HCT116 (cell line): Measurements from ENCODE around the gene TMEM169. TPM values are rescaled to one million over a fixed set of nuclear protein-coding genes. Genes with fewer than 3 reads are reported as not detected.

Experiments
- ATAC-seq: fragments of 200-7000 bp; cut with Tn5 transposase; 2 replicates; pipeline ENCODE4 v1.9.1; 2020; ENCODE audit warnings: mild to moderate bottlenecking, moderate library complexity
- BruUV-seq: library from RNA; stranded (reverse); fragments of 400-500 nt; replicated peaks from 2 replicates; lab custom pipeline; 2021; lab: Mats Ljungman, UMichigan
- CTCF ChIA-PET: fragments of 300-600 bp; sonication (Branson Sonifier 250); formaldehyde crosslinking; loops from one replicate; lab custom pipeline; 2021; ENCODE audit warnings: antibody characterized with exemption; lab: Charles Lee
- POLR2A ChIA-PET: fragments of 300-600, 350-600 bp; sonication (Branson Sonifier 250); formaldehyde crosslinking; loops from one replicate; lab custom pipeline; 2021; ENCODE audit warnings: antibody characterized with exemption; lab: Charles Lee
- RAD21 ChIA-PET, 2 experiments: fragments of 300-600 bp; sonication (Branson Sonifier 250); formaldehyde crosslinking; loops; one replicate each; lab custom pipeline; 2023; ENCODE audit warnings: low total read pairs in 2 of 2; ENCODE audit not compliant: uncharacterized antibody in 2 of 2, unreplicated experiment in 2 of 2, low non-redundant PET in 1 of 2; lab: Charles Lee
- DNase-seq: peaks from one replicate; pipeline ENCODE4 v3.0.0-alpha.2; 2010; ENCODE audit warnings: low read depth, low spot score
- H2AFZ ChIP-seq: fragments of 200-600 bp; shearing (Covaris generic), sonication (generic); 2 replicates; pipeline ENCODE4 v1.6.1; 2017; ENCODE audit warnings: low read depth, mixed run types, mixed read lengths, antibody characterized with exemption, low read length; ENCODE audit not compliant: poor library complexity, severe bottlenecking
- H3K27ac ChIP-seq: 2 replicates; pipeline ENCODE4 v1.5.1; 2012; ENCODE audit warnings: low read depth, low read length
- H3K27me3 ChIP-seq: fragments of 200-600 bp; sonication (generic); 2 replicates; pipeline ENCODE4 v1.6.1; 2016; ENCODE audit warnings: mixed run types, low read length, mixed read lengths; ENCODE audit not compliant: insufficient read depth
- H3K36me3 ChIP-seq, 2 experiments: fragments of 200-500 bp in 1 of 2; fragments of 200-600 bp in 1 of 2; sonication (Bioruptor generic) in 1 of 2; sonication (generic) in 1 of 2; 2 replicates each; pipeline versions ENCODE4 v1.5.1 to v1.6.1; 2014 to 2016; ENCODE audit warnings: low read length in 2 of 2, inconsistent platforms in 1 of 2, mixed read lengths in 1 of 2, mixed run types in 1 of 2; ENCODE audit not compliant: insufficient read depth in 2 of 2, control insufficient read depth in 1 of 2
- H3K4me1 ChIP-seq, 2 experiments: fragments of 200-600 bp in 1 of 2; sonication (generic) in 1 of 2; 2 replicates each; pipeline versions ENCODE4 v1.5.1 to v1.6.1; 2012 to 2017; ENCODE audit warnings: low read length in 2 of 2, inconsistent platforms in 1 of 2, mild to moderate bottlenecking in 1 of 2, mixed read lengths in 1 of 2, mixed run types in 1 of 2, moderate library complexity in 1 of 2; ENCODE audit not compliant: insufficient read depth in 2 of 2, control insufficient read depth in 1 of 2
- H3K4me2 ChIP-seq: fragments of 200-600 bp; sonication (generic); 2 replicates; pipeline ENCODE4 v1.6.1; 2017; ENCODE audit warnings: mixed run types, low read length, mixed read lengths
- H3K4me3 ChIP-seq, 2 experiments: fragments of 200-600 bp in 1 of 2; sonication (generic) in 1 of 2; replicated peaks in 1 of 2; 2 replicates each; pipeline ENCODE4 v1.5.1; 2011 to 2016; ENCODE audit warnings: low read length in 2 of 2, control low read depth in 1 of 2, low read depth in 1 of 2, mild to moderate bottlenecking in 1 of 2, mixed read lengths in 1 of 2, mixed run types in 1 of 2
- H3K79me2 ChIP-seq: fragments of 200-600 bp; sonication (generic); 2 replicates; pipeline ENCODE4 v1.6.1; 2017; ENCODE audit warnings: mild to moderate bottlenecking, mixed run types, low read length, moderate library complexity, mixed read lengths; ENCODE audit not compliant: insufficient read depth
- H3K9ac ChIP-seq: fragments of 200-600 bp; sonication (generic); 2 replicates; pipeline ENCODE4 v1.6.1; 2016; ENCODE audit warnings: low read length, mixed read lengths
- H3K9me2 ChIP-seq: fragments of 200-600 bp; sonication (generic), shearing (Covaris generic); 2 replicates; pipeline ENCODE4 v1.6.1; 2017; ENCODE audit warnings: mixed run types, mild to moderate bottlenecking, moderate library complexity; ENCODE audit not compliant: insufficient read depth
- H3K9me3 ChIP-seq, 2 experiments: fragments of 200-500 bp in 1 of 2; fragments of 200-600 bp in 1 of 2; sonication (Bioruptor generic) in 1 of 2; sonication (generic) in 1 of 2; 2 replicates each; pipeline ENCODE4 v1.6.1; 2014 to 2017; ENCODE audit warnings: low read length in 2 of 2, mixed read lengths in 2 of 2, inconsistent platforms in 1 of 2, low read depth in 1 of 2, mild to moderate bottlenecking in 1 of 2, mixed run types in 1 of 2, moderate library complexity in 1 of 2; ENCODE audit not compliant: control insufficient read depth in 1 of 2, insufficient read depth in 1 of 2
- H4K20me1 ChIP-seq: fragments of 200-600 bp; sonication (generic), shearing (Covaris generic); 2 replicates; pipeline ENCODE4 v1.6.1; 2017; ENCODE audit warnings: mixed run types, mild to moderate bottlenecking, moderate library complexity; ENCODE audit not compliant: insufficient read depth
- CBX3 ChIP-seq: IDR thresholded peaks from 2 replicates; pipeline ENCODE4 v1.6.1; 2012; ENCODE audit warnings: low read depth
- FOSL1 ChIP-seq: IDR thresholded peaks from 2 replicates; pipeline ENCODE4 v1.6.1; 2012; ENCODE audit warnings: low read depth
- JUND ChIP-seq: IDR thresholded peaks from 2 replicates; pipeline ENCODE4 v1.6.1; 2012
- POLR2A ChIP-seq: IDR thresholded peaks from 2 replicates; pipeline ENCODE4 v1.7.0; 2011; ENCODE audit warnings: borderline replicate concordance; ENCODE audit not compliant: insufficient read depth, insufficient read length; ENCODE audit errors: extremely low read depth
- POLR2AphosphoS5 ChIP-seq: IDR thresholded peaks from 2 replicates; pipeline ENCODE4 v1.6.1; 2011; ENCODE audit warnings: mild to moderate bottlenecking, low read depth, low read length, moderate library complexity
- RAD21 ChIP-seq: IDR thresholded peaks from 2 replicates; pipeline ENCODE4 v1.6.1; 2012; ENCODE audit warnings: low read depth, mild to moderate bottlenecking
- SIN3A ChIP-seq: IDR thresholded peaks from 2 replicates; pipeline ENCODE4 v1.6.1; 2012; ENCODE audit warnings: low read depth
- SRF ChIP-seq: IDR thresholded peaks from 2 replicates; pipeline ENCODE4 v1.6.1; 2012; ENCODE audit warnings: low read depth
- YY1 ChIP-seq: IDR thresholded peaks from 2 replicates; pipeline ENCODE4 v1.6.1; 2011; ENCODE audit warnings: low read length, low read depth, moderate library complexity, mild to moderate bottlenecking; ENCODE audit not compliant: insufficient replicate concordance; ENCODE audit errors: extremely low read depth
- ZFX ChIP-seq: fragments of 450-650 bp; IDR thresholded peaks from 2 replicates; pipeline ENCODE4 v1.6.1; 2017
- ZNF274 ChIP-seq: fragments of 200-500 bp; sonication (Bioruptor generic); IDR thresholded peaks from 2 replicates; pipeline ENCODE4 v1.6.1; 2014; ENCODE audit warnings: mild to moderate bottlenecking, low read depth, low read length, inconsistent platforms
- intact Hi-C: fragments of 100-400 bp; cut with micrococcal nuclease; formaldehyde crosslinking; loops from 2 replicates; pipeline ENCODE4 v1.10.0; 2022
- total RNA-seq: library from RNA; stranded (reverse); gene quantifications from one replicate; pipeline ENCODE4 v1.2.1, GENCODE V29; 2021; ENCODE audit not compliant: unreplicated experiment
- TF ChIP-seq, protein P1 (sequence below): IDR thresholded peaks from 2 replicates; pipeline ENCODE4 v1.6.1; 2011; ENCODE audit warnings: mild to moderate bottlenecking, low read length, moderate library complexity; ENCODE audit not compliant: insufficient replicate concordance; ENCODE audit errors: extremely low read depth
- TF ChIP-seq, protein P2 (sequence below): IDR thresholded peaks from 2 replicates; pipeline ENCODE4 v1.6.1; 2012

Gene TMEM169
- total RNA-seq, 1 experiment from 2014 or later: 0.42 TPM

DNA sequence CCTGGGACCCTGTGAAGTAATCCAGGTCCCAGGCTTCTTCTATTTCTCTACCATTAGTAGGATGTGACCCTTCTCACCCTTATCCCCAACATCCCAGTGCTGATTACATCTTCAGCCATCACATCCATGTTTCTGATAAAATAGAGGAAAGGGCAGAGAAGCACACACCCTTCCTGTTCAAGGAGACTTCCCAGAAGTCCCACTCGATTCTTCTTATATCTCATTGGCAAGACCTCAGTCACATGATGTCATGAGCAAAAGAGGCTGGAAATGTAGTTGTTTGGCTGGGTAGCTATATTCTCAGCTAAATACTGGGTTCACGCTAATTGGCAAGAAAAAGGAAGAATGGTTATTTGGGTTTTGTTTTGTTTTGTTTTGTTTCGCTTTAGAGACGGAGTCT is 19.4 kb downstream of the TMEM169 start:
- TF ChIP-seq, protein P1, sequence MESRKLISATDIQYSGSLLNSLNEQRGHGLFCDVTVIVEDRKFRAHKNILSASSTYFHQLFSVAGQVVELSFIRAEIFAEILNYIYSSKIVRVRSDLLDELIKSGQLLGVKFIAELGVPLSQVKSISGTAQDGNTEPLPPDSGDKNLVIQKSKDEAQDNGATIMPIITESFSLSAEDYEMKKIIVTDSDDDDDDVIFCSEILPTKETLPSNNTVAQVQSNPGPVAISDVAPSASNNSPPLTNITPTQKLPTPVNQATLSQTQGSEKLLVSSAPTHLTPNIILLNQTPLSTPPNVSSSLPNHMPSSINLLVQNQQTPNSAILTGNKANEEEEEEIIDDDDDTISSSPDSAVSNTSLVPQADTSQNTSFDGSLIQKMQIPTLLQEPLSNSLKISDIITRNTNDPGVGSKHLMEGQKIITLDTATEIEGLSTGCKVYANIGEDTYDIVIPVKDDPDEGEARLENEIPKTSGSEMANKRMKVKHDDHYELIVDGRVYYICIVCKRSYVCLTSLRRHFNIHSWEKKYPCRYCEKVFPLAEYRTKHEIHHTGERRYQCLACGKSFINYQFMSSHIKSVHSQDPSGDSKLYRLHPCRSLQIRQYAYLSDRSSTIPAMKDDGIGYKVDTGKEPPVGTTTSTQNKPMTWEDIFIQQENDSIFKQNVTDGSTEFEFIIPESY: no peak
- no peak for TF ChIP-seq JUND
- no peak for TF ChIP-seq ZFX
- TF ChIP-seq YY1: no peak
- no peak for TF ChIP-seq CBX3
- no peak for TF ChIP-seq POLR2A
- no peak for TF ChIP-seq RAD21
- TF ChIP-seq SRF: no peak
- no peak for TF ChIP-seq SIN3A
- TF ChIP-seq ZNF274: no peak
- TF ChIP-seq FOSL1: no peak
- TF ChIP-seq POLR2AphosphoS5: no peak
- TF ChIP-seq, protein P2, sequence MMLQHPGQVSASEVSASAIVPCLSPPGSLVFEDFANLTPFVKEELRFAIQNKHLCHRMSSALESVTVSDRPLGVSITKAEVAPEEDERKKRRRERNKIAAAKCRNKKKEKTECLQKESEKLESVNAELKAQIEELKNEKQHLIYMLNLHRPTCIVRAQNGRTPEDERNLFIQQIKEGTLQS: no peak
- Histone ChIP-seq H3K9me3 (no peaks in the 10 kb centered on the region), H3K4me3 (no peak overlapping the region), H3K4me1 (no peaks in the 10 kb centered on the region), H4K20me1 (no peaks in the 10 kb centered on the region), H3K36me3 (no peaks in the 10 kb centered on the region), H3K27me3 (no peaks in the 10 kb centered on the region), H3K9me2 (no peaks in the 10 kb centered on the region), H3K79me2 (no peaks in the 10 kb centered on the region), H3K27ac (no peak overlapping the region), H3K9ac (no peak overlapping the region), H2AFZ (no peak overlapping the region), H3K4me2 (no peak overlapping the region)
- no peak for ATAC-seq
- RAD21 ChIA-PET: no interaction called here
- intact Hi-C loops: no loop called here
- no peak for DNase-seq
- CTCF ChIA-PET: no interaction called here
- BruUV-seq: no TSS peak
- POLR2A ChIA-PET: no interaction called here
